ENCODE results near the gene KERA.

GRCh38 chr12:91021076-91021475 is 36.7 kb downstream of the KERA start:
- TF ChIP-seq CTCF (IDR thresholded peaks at IDR 0.05) (no peak), EZH2 (IDR thresholded peaks at IDR 0.05; ENCODE audit: borderline replicate concordance, insufficient read depth, low read depth, low read length, poor library complexity, severe bottlenecking) (no peak)
